HG03342 (cell line): Measurements from ENCODE around the gene NSG1.

Experiments
- ATAC-seq: cut with Tn5 transposase; IDR thresholded peaks from one replicate; pipeline ENCODE4 v1.9.1; 2021; ENCODE audit warnings: mild to moderate bottlenecking, moderate library complexity; ENCODE audit not compliant: unreplicated experiment

NSG1 gene

GRCh38 chr4:4368809-4369580, 17.9 kb upstream of the NSG1 start:
- ATAC-seq: no peak

- no peak for ATAC-seq
Observed at GRCh38 chr4:4374388-4375098, 12.4 kb upstream of the NSG1 start.

- ATAC-seq: no peak
Observed at GRCh38 chr4:4376074-4376473, 10.8 kb upstream of the NSG1 start.

GRCh38 chr4:4377191-4377590, 9.7 kb upstream of the NSG1 start:
- no peak for ATAC-seq

GRCh38 chr4:4377732-4378460, 9.0 kb upstream of the NSG1 start:
- ATAC-seq: no peak

- ATAC-seq: no peak
Observed at GRCh38 chr4:4379540-4380087, 7.3 kb upstream of the NSG1 start.

GRCh38 chr4:4383085-4383484, 3.8 kb upstream of the NSG1 start:
- ATAC-seq: no peak

- no peak for ATAC-seq
Observed at GRCh38 chr4:4384837-4385236, 2.1 kb upstream of the NSG1 start.

- no peak for ATAC-seq
Observed at GRCh38 chr4:4385729-4386295, 1.1 kb upstream of the NSG1 start.

GRCh38 chr4:4386296-4386735, 586 bp upstream of the NSG1 start:
- ATAC-seq: no peak

GRCh38 chr4:4387531-4388310, 819 bp downstream of the NSG1 start:
- ATAC-seq: no peak

- ATAC-seq: no peak
Observed at GRCh38 chr4:4388311-4388790, 1.4 kb downstream of the NSG1 start.

GRCh38 chr4:4388836-4389575, 2.1 kb downstream of the NSG1 start:
- ATAC-seq: no peak

- ATAC-seq: no peak
Observed at GRCh38 chr4:4390046-4390445, 3.1 kb downstream of the NSG1 start.

- ATAC-seq: no peak
Observed at GRCh38 chr4:4390515-4391240, 3.8 kb downstream of the NSG1 start.

- ATAC-seq: no peak
Observed at GRCh38 chr4:4391866-4392265, 5.0 kb downstream of the NSG1 start.

GRCh38 chr4:4392501-4393183, 5.7 kb downstream of the NSG1 start:
- ATAC-seq: no peak

- no peak for ATAC-seq
Observed at GRCh38 chr4:4394644-4395043, 7.7 kb downstream of the NSG1 start.
